Activated CD4-positive, alpha-beta T cell treated with anti-CD3 and anti-CD28 coated beads for 1 hour (primary cell): Measurements from ENCODE around the gene SPECC1.
"Not testable (repeated sequence)": the region's sequence is repeated elsewhere in the genome, so short reads cannot be mapped to it uniquely, and the experiment has no call there.

Source experiments
- DNase-seq: peaks from one replicate; pipeline ENCODE4 v3.0.0-alpha.2; 2020

SPECC1 gene

DNA sequence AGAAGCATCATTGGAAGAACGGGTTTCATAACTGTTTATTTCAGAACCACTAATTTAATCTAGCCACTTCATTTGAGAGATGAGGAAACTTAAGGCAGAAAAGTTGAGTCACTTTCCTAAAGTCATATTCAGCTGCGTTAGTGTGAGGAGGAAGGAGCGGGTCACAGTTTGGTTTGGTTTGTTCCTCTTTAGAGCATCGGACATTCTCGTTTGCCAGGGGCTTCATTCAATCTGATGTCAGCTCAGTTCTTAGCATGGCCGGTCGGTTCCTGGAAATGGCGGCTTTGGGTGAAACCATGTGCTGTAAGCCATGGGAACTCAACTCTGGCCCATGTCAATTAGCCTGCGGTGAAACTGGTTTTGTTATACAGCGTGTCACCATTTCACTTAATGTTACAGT lies 271.7 kb downstream of the SPECC1 start:
- no peak for DNase-seq

- no peak for DNase-seq
These were observed 272.7 kb downstream of the SPECC1 start for GRCh38 chr17:20281860-20282259.

DNA sequence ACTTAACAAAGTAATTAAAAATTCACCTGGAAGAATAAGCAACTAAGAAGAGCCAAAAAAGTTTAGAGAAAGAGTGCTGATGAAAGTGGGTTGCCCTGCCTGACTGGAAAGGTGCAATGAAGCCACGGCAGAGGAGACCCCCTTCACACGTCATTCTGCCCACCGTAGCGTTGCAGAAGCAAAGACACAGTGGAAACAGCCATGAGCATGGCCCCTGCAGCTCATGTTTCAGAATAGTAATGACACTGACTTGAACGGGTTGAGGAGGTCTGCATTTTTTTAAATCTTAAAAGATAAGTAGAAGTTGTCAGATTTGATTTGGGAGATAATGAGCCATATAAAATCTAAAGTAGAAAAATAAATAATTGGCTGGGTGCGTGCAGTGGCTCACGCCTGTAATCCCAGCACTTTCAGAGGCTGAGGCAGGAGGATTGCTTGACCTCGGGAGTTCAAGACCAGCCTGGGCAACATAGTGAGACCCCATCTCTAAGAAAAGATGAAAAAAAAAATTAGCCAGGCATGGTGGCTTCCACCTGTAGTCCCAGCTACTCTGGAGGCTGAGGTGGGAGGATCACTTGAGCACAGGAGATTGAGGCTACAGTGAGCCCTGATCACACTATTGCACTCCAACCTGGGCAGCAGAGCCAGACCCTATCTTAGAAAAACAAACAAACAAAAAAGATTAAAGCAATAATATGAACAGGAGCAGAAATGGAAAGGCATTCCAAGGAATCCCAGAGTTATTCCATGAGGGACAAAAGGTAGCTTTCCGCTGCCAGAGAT lies 273.6 kb downstream of the SPECC1 start:
- DNase-seq, result no peak

- no peak for DNase-seq
These were observed 274.9 kb downstream of the SPECC1 start for GRCh38 chr17:20284022-20284421.

DNA sequence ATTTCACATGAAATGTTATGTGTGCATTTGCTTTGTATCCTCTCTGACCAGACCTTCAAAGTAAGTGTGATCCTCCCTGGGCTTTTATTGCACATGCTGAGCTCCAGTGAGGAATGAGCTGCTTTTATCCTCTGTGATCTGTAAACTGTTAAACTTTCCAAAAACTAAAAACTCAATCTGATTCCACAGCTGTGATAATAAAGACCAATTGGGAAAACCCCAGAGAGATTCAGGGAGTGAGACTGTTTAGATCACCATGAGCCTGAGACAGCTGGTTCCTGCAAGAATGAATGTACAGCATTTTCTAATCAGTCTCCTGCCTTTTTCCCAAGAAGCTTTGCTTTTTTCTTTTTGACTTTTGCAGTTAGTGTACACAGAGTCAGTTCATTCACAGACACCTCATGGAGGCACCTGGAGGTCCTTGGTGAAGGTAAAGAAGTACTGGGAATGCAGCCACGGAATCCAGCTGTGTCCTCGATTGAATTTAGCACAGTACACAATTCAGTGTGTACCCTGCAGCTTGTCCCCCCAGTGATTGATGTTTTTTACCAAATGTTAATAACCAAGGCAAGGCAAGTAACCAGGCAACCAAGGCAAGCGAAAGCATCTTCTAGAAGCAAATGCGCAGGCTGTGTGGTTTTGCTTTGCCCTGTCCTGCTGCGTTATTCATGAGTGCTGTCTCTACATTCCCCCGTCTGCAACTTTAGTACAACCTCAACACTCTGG lies 275.6 kb downstream of the SPECC1 start:
- no peak for DNase-seq

DNA sequence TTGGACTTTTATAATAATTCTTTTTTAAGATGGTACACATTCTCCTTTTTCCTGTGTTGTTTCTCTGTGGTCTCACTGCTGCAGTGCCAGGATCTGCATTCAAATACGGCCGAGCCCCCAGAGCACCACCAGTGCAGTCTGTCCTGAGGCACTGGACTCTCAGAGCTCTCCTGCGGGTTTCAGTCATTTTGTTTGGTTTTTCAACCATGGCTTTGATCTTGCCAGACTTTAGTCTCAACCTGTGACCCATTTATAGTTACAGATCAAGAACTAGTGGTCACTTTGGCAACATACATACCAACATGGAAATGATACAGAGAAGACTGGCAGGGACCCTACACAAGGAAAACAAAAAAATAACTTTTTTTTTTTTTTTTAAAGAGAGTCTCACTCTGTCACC lies 280.8 kb downstream of the SPECC1 start:
- DNase-seq, result no peak

DNA sequence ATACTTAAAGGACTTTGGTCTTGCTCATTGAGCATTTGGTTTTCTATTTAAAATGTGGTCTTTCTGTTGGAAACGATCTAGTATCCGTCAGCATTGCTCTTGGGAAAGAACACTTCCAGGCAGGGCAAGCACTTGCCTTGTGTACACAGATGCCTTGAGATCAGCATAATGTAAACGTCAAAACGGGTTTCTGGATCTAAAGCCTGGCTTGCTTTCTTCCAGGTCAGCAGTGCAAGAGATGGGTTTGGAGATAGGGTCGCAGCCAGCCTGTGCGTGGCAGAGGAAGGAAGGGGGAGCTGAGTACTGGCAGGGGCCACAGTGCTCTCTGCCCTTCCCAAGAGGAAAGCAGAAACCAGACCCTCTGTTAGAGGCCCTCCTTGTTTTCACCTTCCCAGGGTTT lies 282.7 kb downstream of the SPECC1 start:
- no peak for DNase-seq

GRCh38 chr17:20293501-20293900 lies 284.3 kb downstream of the SPECC1 start:
- DNase-seq, result no peak

GRCh38 chr17:20294120-20294519 lies 285.0 kb downstream of the SPECC1 start:
- DNase-seq, result no peak

DNA sequence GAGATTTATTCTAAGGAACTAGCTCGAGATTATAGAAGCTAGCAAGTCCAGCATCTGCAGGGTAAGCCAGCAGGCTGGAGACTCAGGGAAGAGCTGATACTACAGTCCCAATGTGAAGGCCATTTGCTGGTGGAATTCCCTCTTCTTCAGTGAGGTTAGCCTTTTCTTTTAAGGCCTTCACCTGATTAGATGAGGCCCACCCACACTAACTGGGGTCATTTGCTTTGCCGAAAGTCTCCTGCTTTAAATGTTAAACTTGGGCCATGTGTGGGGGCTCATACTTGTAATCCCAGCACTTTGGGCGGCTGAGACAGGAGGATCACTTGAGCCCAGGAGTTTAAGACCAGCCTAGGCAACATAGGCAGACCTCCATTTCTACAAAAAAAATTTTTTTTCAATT lies 289.9 kb downstream of the SPECC1 start:
- DNase-seq, result no peak

DNA sequence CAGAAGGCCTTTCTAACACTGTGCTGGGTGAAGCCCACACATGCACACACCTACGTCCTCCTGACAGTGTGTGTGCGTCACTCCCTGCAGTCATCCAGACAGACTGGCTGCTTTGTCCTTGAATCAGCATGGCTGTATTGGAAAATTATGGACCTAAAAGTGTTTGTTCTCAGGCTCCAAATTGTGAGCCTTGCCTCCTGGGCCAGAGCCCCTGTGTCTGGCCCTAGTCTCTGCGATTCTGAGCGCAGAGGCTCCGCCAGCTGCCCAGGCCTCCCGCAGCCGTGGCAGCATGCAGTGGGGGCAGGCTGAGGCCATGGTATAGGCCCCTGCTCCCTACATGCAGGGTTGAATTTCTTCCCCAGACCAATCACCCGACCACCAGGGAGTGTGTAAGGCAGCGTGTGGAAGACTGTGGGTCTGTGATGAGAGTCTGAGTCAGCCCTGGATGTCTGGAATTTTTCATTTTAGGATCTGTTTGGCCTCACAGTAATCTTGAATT lies 291.3 kb downstream of the SPECC1 start:
- no peak for DNase-seq

- no peak for DNase-seq
These were observed 293.2 kb downstream of the SPECC1 start for GRCh38 chr17:20302246-20302917.

- DNase-seq, result no peak
These were observed 295.8 kb downstream of the SPECC1 start for GRCh38 chr17:20304961-20305360.

DNA sequence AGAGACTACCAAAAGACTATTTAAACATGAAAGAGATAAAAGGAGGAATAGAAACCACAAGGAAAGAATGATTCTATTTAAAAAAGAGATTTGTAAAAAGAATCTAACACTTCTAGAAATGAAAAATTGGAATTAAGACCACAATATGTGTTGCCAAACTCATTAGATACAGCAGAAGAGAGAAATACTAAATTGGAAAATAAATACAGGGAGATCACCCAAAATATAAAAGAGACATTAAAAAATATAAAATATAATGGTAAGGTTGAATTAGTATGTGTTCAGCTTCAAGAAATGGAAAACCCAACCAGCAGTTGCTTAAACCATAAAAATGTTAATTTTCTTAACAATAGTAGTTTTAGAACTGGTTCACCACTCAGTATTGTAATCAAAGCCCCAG lies 297.8 kb downstream of the SPECC1 start:
- no peak for DNase-seq

GRCh38 chr17:20307326-20307910 lies 298.3 kb downstream of the SPECC1 start:
- no peak for DNase-seq

- DNase-seq, result no peak
These were observed 301.3 kb downstream of the SPECC1 start for GRCh38 chr17:20310481-20310880.

DNA sequence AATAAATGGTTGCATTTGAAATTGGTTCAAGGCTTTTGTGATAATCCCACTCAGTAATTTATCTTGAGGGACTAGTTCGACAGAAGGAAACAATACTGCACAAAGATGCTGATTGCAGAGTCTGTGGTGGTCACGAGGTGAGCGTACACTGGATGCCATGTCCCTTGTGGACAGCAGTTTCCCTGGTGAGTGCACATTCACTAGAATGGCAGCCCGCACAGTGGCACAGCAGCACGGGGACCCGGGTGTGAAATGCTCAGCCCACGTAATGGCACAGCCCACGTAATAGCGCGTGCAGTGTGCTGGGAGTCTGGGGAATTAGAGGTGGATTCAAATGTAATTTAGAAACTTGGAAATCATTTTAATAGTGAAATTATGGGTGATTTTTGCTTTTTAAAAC lies 304.1 kb downstream of the SPECC1 start:
- no peak for DNase-seq

GRCh38 chr17:20313891-20314290 lies 304.7 kb downstream of the SPECC1 start:
- DNase-seq, result no peak

DNA sequence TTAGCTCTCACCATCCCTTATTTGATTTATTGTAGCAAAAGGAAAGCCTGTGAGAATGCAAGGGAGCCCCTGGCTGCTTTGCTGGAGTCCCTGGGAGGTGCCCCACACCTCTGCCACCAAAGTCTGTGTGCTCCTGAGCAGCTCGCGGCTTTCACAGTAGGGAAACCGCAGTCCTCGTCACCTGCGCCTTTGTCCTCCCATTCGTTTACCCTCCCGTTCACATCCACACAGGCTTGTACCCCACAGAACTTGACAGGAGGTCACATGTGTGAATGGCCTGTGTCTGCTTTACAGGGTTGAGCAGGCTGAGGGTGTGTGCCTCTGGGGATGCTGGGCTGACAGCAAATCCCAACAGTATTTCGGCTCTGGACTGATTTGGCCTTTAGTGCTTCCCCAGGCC lies 305.7 kb downstream of the SPECC1 start:
- DNase-seq, result no peak

DNA sequence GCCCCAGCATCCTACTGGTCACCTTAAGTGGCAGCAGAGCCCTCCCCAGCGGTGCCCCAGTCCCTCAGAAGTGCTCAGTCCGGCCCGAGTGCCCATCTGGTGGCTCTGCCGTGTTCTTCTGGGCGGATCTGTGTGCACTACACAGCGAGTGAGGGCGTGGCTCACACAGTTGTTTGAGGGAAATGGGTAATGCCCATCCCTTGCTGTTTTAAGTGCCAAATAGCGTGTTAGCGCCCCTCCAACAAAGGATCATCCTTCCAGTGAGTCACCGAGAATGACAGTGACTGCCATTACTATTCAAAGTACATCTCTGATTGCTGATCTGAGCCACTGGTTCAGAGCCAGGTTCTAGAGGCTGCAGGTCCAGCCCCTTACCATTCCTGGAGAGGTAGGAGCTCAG lies 306.2 kb downstream of the SPECC1 start:
- no peak for DNase-seq

DNA sequence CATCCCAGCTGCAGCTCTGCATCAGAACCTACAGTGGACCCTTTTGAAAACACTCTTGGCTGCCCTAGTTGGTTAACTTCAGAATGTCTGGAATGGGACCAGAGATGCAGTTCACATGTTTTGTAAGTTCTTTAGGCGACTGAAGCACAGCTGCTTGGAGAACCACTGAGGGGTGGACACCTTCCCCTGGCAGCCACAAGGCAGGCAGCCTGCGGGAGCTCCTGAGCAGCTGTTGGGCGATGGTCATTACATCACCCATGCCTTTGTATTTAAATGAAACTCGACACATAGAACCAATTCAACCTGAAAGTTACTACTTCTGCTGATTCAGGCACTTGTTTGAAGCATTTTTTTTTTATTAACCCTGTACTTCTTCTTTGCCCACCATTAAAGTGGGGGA lies 306.7 kb downstream of the SPECC1 start:
- DNase-seq, result no peak

DNA sequence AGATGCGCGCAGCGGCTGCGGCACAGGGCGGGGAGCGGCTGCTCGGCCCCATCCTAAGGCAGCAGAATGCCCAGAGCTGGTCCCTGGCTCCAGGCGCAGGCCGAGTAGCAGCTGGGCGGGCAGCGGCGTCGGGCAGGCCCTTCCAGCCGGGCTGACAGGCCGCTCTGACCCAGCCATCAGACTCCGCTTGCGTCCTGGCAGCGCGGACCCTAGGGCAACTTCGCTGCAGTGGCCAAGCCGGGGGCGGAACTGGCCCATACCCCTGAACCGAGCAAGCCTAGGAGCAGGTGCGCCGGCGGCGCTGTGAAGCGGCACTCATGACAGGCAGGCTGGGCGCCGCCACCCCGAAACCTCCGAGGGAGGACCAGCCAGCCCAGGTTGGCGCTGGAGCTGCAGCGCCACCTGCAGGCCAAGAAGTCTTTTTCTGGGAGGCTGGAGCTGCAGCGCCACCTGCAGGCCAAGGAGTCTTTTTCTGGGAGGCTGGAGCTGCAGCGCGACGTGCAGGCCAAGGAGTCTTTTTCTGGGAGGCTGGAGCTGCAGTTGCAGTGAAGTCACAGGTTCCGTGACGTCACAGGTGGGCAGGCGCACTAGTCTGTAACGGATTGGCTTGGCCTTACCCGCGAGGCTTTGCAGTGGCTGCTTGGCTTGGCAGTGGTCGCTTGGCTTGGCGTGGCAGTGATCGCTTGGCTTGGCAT lies 311.5 kb downstream of the SPECC1 start:
- peak; percentile 76 for DNase-seq

- not testable (repeated sequence) for DNase-seq
These were observed 312.2 kb downstream of the SPECC1 start for GRCh38 chr17:20321357-20321756.
